IPS-NIHi11 (cell line): ENCODE data around the gene ANAPC1.
"Not testable (repeated sequence)": the region's sequence is repeated elsewhere in the genome, so short reads cannot be mapped to it uniquely, and the experiment has no call there.

ENCODE experiments used
- DNase-seq: peaks from one replicate; pipeline ENCODE4 v3.0.0; 2012; ENCODE audit warnings: mixed read lengths, low spot score

ANAPC1 gene, protein sequence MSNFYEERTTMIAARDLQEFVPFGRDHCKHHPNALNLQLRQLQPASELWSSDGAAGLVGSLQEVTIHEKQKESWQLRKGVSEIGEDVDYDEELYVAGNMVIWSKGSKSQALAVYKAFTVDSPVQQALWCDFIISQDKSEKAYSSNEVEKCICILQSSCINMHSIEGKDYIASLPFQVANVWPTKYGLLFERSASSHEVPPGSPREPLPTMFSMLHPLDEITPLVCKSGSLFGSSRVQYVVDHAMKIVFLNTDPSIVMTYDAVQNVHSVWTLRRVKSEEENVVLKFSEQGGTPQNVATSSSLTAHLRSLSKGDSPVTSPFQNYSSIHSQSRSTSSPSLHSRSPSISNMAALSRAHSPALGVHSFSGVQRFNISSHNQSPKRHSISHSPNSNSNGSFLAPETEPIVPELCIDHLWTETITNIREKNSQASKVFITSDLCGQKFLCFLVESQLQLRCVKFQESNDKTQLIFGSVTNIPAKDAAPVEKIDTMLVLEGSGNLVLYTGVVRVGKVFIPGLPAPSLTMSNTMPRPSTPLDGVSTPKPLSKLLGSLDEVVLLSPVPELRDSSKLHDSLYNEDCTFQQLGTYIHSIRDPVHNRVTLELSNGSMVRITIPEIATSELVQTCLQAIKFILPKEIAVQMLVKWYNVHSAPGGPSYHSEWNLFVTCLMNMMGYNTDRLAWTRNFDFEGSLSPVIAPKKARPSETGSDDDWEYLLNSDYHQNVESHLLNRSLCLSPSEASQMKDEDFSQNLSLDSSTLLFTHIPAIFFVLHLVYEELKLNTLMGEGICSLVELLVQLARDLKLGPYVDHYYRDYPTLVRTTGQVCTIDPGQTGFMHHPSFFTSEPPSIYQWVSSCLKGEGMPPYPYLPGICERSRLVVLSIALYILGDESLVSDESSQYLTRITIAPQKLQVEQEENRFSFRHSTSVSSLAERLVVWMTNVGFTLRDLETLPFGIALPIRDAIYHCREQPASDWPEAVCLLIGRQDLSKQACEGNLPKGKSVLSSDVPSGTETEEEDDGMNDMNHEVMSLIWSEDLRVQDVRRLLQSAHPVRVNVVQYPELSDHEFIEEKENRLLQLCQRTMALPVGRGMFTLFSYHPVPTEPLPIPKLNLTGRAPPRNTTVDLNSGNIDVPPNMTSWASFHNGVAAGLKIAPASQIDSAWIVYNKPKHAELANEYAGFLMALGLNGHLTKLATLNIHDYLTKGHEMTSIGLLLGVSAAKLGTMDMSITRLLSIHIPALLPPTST (N-terminal part only)

DNA sequence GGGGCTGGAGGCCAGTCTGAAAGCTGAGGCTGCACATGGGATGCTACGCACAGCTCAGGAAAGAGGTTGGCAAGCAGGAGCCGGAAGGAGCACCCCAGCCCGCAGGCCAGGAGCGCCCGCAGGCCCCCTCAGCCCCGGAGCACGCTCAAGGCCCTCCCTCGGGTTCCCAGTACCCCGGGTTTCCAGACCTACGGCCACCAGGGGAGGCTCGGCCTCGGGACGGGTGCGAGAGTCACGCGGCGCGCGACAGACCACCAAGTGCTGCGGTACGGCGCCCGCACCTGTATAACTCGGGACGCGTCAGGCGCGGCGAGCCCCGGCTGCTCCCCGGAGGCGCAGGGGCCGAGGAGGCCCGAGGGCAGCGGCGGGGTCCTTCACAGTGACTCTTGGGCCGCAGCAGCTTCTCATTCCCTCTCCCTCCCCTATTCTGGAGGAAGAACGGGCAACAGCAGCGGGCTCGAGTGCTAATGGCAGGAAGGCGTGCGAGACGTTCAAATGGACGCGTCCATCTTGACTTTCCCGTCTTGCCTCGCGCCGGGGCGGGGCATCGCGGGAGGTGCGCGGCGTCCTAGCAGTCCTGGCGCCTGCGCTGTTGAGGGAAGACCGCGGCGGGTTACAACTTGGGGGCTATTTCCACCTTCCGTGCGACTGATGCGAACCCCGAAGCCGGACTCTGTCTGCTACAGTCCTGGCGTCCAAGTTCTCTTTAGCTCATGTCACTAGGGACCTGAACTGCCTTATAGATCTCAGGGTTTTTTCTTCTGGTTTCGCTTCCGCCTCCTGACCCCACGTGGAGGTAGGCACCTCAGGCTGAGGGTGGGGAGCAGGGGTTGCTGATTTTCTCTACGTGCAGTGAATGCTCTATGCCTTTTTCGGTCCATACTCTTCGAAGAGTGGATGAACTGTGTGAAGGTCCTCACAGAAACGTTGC lies at the start of gene ANAPC1:
TSS of gene ANAPC1 (minus strand) at position 533 of the 931 bp plus-strand sequence. CDS start 3,368 bp downstream, outside the sequence.
- DNase-seq = peak; percentile 89

GRCh38 chr2:111932841-111933291 lies 48.9 kb upstream of the ANAPC1 start:
- DNase-seq = no peak

DNA sequence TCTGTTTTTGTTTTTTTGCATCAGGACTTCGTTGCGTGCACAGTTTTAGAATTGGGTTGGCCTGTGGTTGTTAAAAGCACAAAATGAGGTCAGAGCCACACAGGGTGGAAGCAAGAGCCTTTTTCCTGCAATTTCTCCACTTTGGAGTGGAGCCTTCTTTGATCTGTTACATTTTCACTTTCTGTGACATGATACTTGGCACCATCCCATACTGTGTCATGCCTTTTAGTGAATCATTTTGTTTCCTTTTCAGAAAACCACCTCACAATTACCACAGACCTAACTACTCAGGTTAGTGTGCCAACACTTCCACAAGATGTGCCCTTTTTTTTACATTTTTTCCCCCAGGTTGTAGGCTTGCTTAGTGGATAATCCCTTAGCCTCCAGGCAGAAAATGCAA lies 46.9 kb upstream of the ANAPC1 start:
- DNase-seq = no peak

DNA sequence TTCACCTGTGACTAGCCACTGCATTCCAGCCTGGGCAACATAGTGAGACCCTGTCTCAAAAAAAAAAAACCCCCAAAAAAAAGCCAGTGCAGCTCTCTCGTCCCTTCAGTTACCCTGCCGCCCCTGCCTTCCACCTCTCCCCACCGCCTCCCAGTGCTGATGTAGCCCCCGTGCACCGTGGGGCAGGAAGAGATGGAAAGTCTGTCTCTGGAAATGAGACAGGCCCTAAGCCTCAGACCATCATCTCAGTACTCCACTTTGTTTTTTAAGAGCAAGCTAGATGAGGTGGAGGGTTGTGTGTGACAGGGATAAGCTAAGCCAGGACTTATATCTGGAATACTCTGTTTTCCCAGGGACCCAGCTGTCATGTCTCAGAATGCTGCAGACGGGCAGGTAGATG lies 46.4 kb upstream of the ANAPC1 start:
- no peak for DNase-seq

GRCh38 chr2:111927723-111928122 lies 43.7 kb upstream of the ANAPC1 start:
- DNase-seq = no peak

DNA sequence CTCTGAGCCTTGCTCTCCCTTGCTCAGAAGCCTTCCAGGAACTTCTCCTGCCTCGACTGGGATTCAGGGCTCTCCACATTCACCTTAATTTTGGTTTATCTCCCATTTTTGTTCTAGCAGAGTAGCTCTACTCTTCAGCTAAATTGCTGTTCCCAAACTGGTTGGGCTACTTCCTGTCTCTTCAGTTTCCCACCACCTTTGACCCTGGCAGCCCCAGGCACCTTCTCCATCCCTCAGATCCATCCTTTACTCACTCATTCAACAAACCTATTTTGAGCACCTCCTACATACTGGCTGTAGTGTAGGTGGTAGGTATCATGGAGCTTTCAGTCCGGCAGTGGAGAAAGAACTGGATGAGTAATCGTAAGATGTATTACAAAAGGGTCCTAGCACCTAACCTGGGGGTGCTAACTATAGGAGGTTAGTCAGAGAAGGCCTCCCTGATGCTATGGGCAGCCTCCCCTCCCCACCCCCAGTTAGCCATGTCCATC lies 40.7 kb upstream of the ANAPC1 start:
- DNase-seq = no peak

DNA sequence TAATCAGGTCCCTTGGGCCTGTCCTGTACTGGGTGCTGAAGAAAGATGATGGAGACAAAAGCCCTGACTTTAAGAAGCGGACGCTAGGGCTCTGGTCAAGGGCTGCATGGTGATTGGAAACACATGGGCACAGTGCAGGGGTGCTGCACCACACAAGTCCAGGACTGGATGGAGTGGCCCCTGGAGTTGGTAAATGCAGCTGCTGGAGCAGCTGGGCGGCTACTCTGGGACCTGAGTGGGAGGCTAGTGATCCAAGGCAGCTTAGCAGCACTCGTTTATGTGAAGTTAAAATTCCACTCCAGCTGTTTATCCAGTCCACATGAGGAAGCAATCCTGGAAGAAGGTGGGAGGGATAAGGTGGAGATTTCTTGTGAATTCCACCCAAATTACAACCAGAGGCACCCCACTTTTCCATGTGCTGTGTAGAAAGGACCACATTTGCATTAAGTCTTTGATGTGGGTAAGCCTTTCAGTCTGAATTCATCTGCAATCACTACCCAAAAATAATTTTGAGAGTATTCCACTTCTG lies 39.3 kb upstream of the ANAPC1 start:
- no peak for DNase-seq

- DNase-seq = no peak
Measured at GRCh38 chr2:111919794-111920608, 36.0 kb upstream of the ANAPC1 start.

GRCh38 chr2:111919365-111919764 lies 35.4 kb upstream of the ANAPC1 start:
- peak; percentile 44 for DNase-seq

DNA sequence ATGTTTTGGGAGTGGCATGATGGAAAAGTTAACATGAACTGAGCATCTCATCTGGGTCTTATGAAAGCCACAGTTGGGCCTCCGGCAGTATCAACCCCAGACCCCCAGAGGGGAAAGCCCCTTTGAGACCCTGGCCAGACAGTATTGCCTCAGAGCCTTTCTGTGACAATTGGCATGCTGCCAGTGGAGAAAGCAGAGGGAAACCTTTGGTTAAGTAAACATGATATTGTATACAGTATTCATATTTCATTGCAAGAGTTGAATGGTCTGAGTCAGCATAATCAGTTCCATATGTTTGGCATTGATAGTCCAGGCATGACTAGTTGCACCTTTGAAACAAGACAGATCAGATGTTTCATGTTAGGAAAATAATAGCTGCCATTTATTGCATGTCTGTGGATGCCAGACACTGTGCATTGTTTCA lies 34.4 kb upstream of the ANAPC1 start:
- DNase-seq = no peak

GRCh38 chr2:111917106-111917505 lies 33.1 kb upstream of the ANAPC1 start:
- DNase-seq = no peak

- no peak for DNase-seq
Measured at GRCh38 chr2:111912547-111912946, 28.6 kb upstream of the ANAPC1 start.

DNA sequence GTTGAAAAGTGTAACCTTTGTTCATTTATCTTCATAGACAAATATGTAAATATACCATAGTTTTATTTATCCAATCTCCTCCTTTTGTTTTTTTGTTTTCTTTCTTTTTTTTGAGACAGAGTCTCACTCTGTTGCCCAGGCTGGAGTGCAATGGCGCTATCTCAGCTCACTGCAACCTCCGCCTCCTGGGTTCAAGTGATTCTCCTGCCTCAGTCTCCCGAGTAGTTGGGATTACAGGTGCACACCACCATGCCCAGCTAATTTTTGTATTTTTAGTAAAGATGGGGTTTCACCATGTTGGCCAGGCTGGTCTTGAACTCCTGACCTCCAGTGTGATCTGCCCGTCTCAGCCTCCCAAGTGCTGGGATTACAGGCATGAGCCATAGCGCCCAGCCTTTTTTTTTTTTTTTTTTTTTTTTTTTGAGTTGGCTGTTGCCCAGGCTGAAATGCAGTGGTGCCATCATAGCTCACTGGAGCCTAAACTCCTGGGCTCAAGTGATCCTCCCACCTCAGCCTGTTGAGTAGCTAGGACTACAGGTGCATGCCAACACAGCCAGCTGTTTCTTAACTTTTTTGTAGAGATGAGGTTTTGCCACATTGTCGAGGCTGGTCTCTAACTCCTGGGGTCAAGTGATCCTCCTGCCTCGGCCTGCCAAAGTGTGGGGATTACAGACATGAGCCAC lies 27.4 kb upstream of the ANAPC1 start:
- not testable (repeated sequence) for DNase-seq

- DNase-seq = no peak
Measured at GRCh38 chr2:111910609-111911277, 26.8 kb upstream of the ANAPC1 start.

DNA sequence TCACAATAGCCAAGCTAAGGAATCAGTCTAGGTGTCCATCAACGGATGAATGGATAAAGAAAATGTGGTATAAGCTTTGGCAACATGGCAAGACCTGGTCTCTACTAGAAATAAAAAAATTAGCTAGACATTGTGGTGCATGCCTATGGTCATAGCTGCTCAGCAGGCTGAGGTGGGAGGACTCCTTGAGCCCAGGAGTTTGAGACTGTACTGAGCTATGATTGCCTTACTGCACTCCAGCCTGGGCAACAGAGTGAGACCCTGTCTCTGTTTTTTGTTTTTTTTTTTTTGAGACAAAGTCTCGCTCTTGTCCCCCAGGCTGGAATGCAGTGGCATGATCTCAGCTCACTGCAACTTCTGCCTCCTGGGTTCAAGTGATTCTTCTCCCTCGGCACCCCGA lies 26.0 kb upstream of the ANAPC1 start:
- DNase-seq = not testable (repeated sequence)

DNA sequence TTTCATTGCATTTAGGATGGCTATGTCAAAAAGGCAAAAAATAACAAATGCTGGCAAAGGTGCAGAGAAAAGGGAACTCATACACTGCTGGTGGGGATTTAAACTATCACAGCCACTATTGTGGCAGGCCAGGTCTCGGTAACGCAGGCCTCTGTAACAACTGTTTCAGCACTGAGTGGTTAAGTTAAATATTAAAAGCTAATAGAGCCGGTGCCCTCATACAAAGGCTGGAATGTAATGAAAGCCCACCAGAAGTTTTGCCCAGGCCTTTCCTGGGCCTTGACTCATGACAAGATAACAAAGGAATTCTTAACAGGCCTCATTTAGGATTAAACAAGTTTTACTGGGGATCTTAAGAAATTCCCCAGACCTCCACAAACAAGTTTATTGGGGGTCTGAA lies 25.1 kb upstream of the ANAPC1 start:
- DNase-seq = no peak

- DNase-seq = no peak
Measured at GRCh38 chr2:111908578-111908977, 24.6 kb upstream of the ANAPC1 start.

DNA sequence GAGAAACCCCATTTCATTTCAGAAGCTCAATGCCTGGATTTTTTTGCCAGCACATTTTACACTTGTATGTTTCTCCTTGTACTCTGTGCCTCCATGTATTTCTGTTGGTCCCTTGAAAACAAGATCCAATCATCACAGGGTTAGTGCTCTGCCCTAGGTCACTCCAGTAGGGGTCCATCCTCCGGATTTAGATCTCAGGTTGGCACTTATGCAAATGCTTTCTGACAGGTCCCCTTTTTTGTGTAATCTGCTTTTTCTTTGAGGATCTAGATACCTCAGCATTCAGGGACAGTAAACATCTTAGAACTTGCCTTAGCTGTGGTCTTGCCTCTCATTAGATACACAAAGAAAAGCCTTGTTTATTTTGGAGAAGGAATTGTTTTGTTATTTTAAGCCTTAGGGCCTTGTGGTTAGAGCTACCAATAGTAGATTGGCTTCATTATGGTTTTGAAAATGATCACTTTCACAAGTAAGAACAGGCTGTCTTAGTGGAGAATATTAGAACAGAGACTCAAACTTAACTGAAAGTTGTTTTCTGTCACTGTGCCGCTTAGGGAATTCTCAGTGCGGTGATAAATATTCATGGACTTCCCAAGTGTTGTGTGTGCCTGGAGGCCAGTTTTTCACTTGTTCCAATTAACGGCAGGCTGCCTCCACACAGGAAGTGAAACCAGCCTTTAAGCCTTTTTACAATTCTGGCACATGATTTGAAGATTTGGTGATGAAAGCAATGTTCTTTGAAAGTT lies 22.2 kb upstream of the ANAPC1 start:
- no peak for DNase-seq
